Body of pancreas (tissue), 4 donors: ENCODE data around the gene MXI1. TPM values are rescaled to one million over a fixed set of nuclear protein-coding genes. Genes with fewer than 3 reads are reported as not detected.

Experiments used
- ATAC-seq: fragments of 150-250 bp; one replicate; pipeline ENCODE4 v1.9.1; 2016
- DNase-seq, 4 donors: peaks; one replicate each; pipeline ENCODE4 v3.0.0-alpha.2; 2019
- H3K27ac ChIP-seq, 4 donors: fragments of 200-600 bp; sonication (generic); 1 replicate in 3 of 4; 2 replicates in 1 of 4; pipeline versions ENCODE4 v1.5.1 to v1.6.1; 2016 to 2019; ENCODE audit warnings: mild to moderate bottlenecking in 1 of 4, mixed read lengths in 1 of 4, moderate library complexity in 1 of 4
- H3K27me3 ChIP-seq, 2 donors: fragments of 200-600 bp; sonication (generic); one replicate each; pipeline ENCODE4 v1.6.0; 2016; ENCODE audit warnings: mild to moderate bottlenecking in 1 of 2
- H3K36me3 ChIP-seq, 2 donors: fragments of 200-600 bp; sonication (generic); replicated peaks in 1 of 2; 2 replicates each; pipeline ENCODE4 v1.5.1; 2016; ENCODE audit warnings: low read depth in 2 of 2; ENCODE audit not compliant: insufficient read depth in 1 of 2
- H3K4me1 ChIP-seq: fragments of 200-600 bp; sonication (generic); one replicate; pipeline ENCODE4 v1.6.0; 2016
- H3K4me3 ChIP-seq, 2 donors: fragments of 200-600 bp; sonication (generic); 1 replicate in 1 of 2; 2 replicates in 1 of 2; pipeline ENCODE4 v1.5.1; 2016 to 2019
- H3K9me3 ChIP-seq, 3 donors: fragments of 200-600 bp; sonication (generic); 1 replicate in 2 of 3; 2 replicates in 1 of 3; pipeline ENCODE4 v1.5.1; 2016
- CTCF ChIP-seq, 7 experiments: fragments of 450-650 bp in 4 of 7; fragments of 200-600 bp in 3 of 7; sonication (generic) in 3 of 7; IDR thresholded peaks; one replicate each; pipeline ENCODE4 v1.5.1; 2016 to 2019; ENCODE audit warnings: antibody characterized with exemption in 7 of 7
- POLR2A ChIP-seq, 3 donors: fragments of 450-650 bp; IDR thresholded peaks; one replicate each; pipeline ENCODE4 v1.6.1; 2016; ENCODE audit warnings: antibody characterized with exemption in 3 of 3, mild to moderate bottlenecking in 2 of 3
- WGBS, 2 donors: methylation state at CpG; one replicate each; pipeline ENCODE4 v1.1.5; 2017; 5-methylcytosine and 5-hydroxymethylcytosine counted together
- intact Hi-C: fragments of 100-400 bp; cut with DNase I; formaldehyde crosslinking; loops from one replicate; pipeline ENCODE4 v1.15.1; 2023
- total RNA-seq, 2 donors: library from RNA; depleted of rRNA; stranded (reverse); fragments of >200 nt; gene quantifications; one replicate each; pipeline ENCODE4 v1.1.0, GENCODE V29; 2016

MXI1 gene
- total RNA-seq, 2 donors from 2014 or later: 14.8 to 24.1 TPM

GRCh38 chr10:110275128-110275729 is 67.8 kb downstream of the MXI1 start:
- Histone ChIP-seq H3K27ac (no peak overlapping the region), H3K4me3 (no peak overlapping the region), H3K27me3 (no peaks in the 10 kb centered on the region), H3K4me1 (peaks cover 37% of the 10 kb centered on the region), H3K36me3 (no peaks in the 10 kb centered on the region), H3K9me3 (no peaks in the 10 kb centered on the region)
- no peak for DNase-seq
- ATAC-seq: no peak
- TF ChIP-seq CTCF (IDR thresholded peaks at IDR 0.05): no peak
- TF ChIP-seq POLR2A (IDR thresholded peaks at IDR 0.05): no peak
- intact Hi-C loops: loop anchor here (5.0 to 10.0 kb wide), 2 partner anchors 50 to 138 kb away; no protein-coding TSS in a partner anchor
- 54 to 69% methylated on average over 2 of the region's 2 CpGs for WGBS, 2 donors

GRCh38 chr10:110276603-110277002 is 69.2 kb downstream of the MXI1 start:
- no peak for ATAC-seq
- 94 to 96% methylated on average over 5 of the region's 5 CpGs for WGBS, 2 donors
- no peaks in the 10 kb centered on the region for H3K9me3 ChIP-seq
- H3K4me1 ChIP-seq: peaks cover 26% of the 10 kb centered on the region
- no peak overlapping the region for H3K27ac ChIP-seq
- no peak for DNase-seq
- no peaks in the 10 kb centered on the region for H3K27me3 ChIP-seq
- H3K36me3 ChIP-seq: no peaks in the 10 kb centered on the region
- TF ChIP-seq POLR2A (IDR thresholded peaks at IDR 0.05): no peak
- no peak overlapping the region for H3K4me3 ChIP-seq
- intact Hi-C loops: loop anchor here (5.0 to 10.0 kb wide), 2 partner anchors 52 to 139 kb away; no protein-coding TSS in a partner anchor

- Histone ChIP-seq H3K36me3 (no peaks in the 10 kb centered on the region), H3K27me3 (no peaks in the 10 kb centered on the region), H3K4me1 (peaks cover 26% of the 10 kb centered on the region), H3K4me3 (no peak overlapping the region), H3K9me3 (no peaks in the 10 kb centered on the region), H3K27ac (no peak overlapping the region)
- no peak for TF ChIP-seq CTCF (IDR thresholded peaks at IDR 0.05)
- TF ChIP-seq POLR2A (IDR thresholded peaks at IDR 0.05): no peak
- 87 to 90% methylated on average over 2 of the region's 2 CpGs for WGBS, 2 donors
- DNase-seq (no peak), ATAC-seq (no peak)
- intact Hi-C loops: loop anchor here (5.0 to 10.0 kb wide), 2 partner anchors 53 to 140 kb away; no protein-coding TSS in a partner anchor
Measured at GRCh38 chr10:110277591-110277990, 70.2 kb downstream of the MXI1 start.

- WGBS, 2 donors: 56 to 61% methylated on average over 7 of the region's 7 CpGs
- no peaks in the 10 kb centered on the region for H3K36me3 ChIP-seq
- intact Hi-C loops: loop anchor here (5.0 to 10.0 kb wide), 2 partner anchors 54 to 141 kb away; no protein-coding TSS in a partner anchor
- H3K4me1 ChIP-seq: peaks cover 20% of the 10 kb centered on the region
- H3K27me3 ChIP-seq: no peaks in the 10 kb centered on the region
- DNase-seq (peak in 1 of 4 donors; percentile 12), ATAC-seq (no peak)
- H3K4me3 ChIP-seq: no peak overlapping the region
- TF ChIP-seq POLR2A (IDR thresholded peaks at IDR 0.05): no peak
- no peak for TF ChIP-seq CTCF (IDR thresholded peaks at IDR 0.05)
- no peaks in the 10 kb centered on the region for H3K9me3 ChIP-seq
- peak overlapping the region in 2 of 4 donors; percentile 5 to 45 for H3K27ac ChIP-seq
Measured at GRCh38 chr10:110278562-110279406, 71.4 kb downstream of the MXI1 start.

- peak; percentile 60 to 78 (median 72) for DNase-seq
- no peaks in the 10 kb centered on the region for H3K9me3 ChIP-seq
- H3K27ac ChIP-seq: peak overlapping the region in 2 of 4 donors; percentile 5 to 45
- intact Hi-C loops: loop anchor here (5.0 to 10.0 kb wide), 2 partner anchors 55 to 142 kb away; no protein-coding TSS in a partner anchor
- H3K27me3 ChIP-seq: no peaks in the 10 kb centered on the region
- peaks cover 13% of the 10 kb centered on the region for H3K4me1 ChIP-seq
- ATAC-seq: peak; percentile 84
- H3K36me3 ChIP-seq: no peaks in the 10 kb centered on the region
- 29 to 31% methylated on average over 6 of the region's 6 CpGs for WGBS, 2 donors
- no peak overlapping the region for H3K4me3 ChIP-seq
- no peak for TF ChIP-seq POLR2A (IDR thresholded peaks at IDR 0.05)
- peak; percentile 62 to 92 (median 86) for TF ChIP-seq CTCF (IDR thresholded peaks at IDR 0.05)
Measured at GRCh38 chr10:110279407-110279986, 72.1 kb downstream of the MXI1 start.
